H1 (cell line): ENCODE results near the gene SLC24A4. TPM values are rescaled to one million over a fixed set of nuclear protein-coding genes. Genes with fewer than 3 reads are reported as not detected.

Experiments used
- CTCF ChIA-PET: fragments of 300-600 bp; sonication (Branson Sonifier 250); formaldehyde crosslinking; loops from one replicate; lab custom pipeline; 2021; ENCODE audit not compliant: partially characterized antibody; lab: Charles Lee
- POLR2A ChIA-PET: fragments of 300-600 bp; sonication (Branson Sonifier 250); formaldehyde crosslinking; loops from one replicate; lab custom pipeline; 2021; ENCODE audit warnings: inconsistent platforms; ENCODE audit not compliant: partially characterized antibody; lab: Charles Lee
- DNase-seq, 2 experiments: peaks; one replicate each; pipeline versions ENCODE4 v3.0.0 to v3.0.0-alpha.2; 2010 to 2022; ENCODE audit warnings: low spot score in 2 of 2, low read depth in 1 of 2, mixed read lengths in 1 of 2
- FAIRE-seq: peaks from 2 replicates; lab custom pipeline; 2011; peaks lifted over from hg19 to GRCh38; lab: Jason Lieb, UNC
- H2AFZ ChIP-seq: 2 replicates; pipeline ENCODE4 v1.8.1; 2012; ENCODE audit warnings: low read length, inconsistent platforms
- H2AK5ac ChIP-seq: 2 replicates; pipeline ENCODE4 v1.6.1; 2013; ENCODE audit warnings: low read depth, low read length
- H2BK120ac ChIP-seq: replicated peaks from 2 replicates; pipeline ENCODE3; 2013; ENCODE audit warnings: low read depth, low read length, inconsistent platforms
- H2BK12ac ChIP-seq: 2 replicates; pipeline ENCODE4 v1.6.1; 2013; ENCODE audit warnings: low read depth, low read length
- H2BK15ac ChIP-seq: 2 replicates; pipeline ENCODE4 v1.6.1; 2013; ENCODE audit warnings: low read length
- H2BK20ac ChIP-seq: 2 replicates; pipeline ENCODE4 v1.6.1; 2013; ENCODE audit warnings: low read length
- H2BK5ac ChIP-seq: 2 replicates; pipeline ENCODE4 v1.6.1; 2013; ENCODE audit warnings: low read depth, low read length
- H3K14ac ChIP-seq: 2 replicates; pipeline ENCODE4 v1.6.1; 2013; ENCODE audit warnings: inconsistent platforms; ENCODE audit not compliant: insufficient read length
- H3K18ac ChIP-seq: 2 replicates; pipeline ENCODE4 v1.6.1; 2013; ENCODE audit warnings: low read length; ENCODE audit errors: extremely low read depth
- H3K23ac ChIP-seq: 2 replicates; pipeline ENCODE4 v1.6.1; 2013; ENCODE audit warnings: inconsistent platforms; ENCODE audit not compliant: insufficient read length
- H3K23me2 ChIP-seq: 2 replicates; pipeline ENCODE4 v1.6.1; 2013; ENCODE audit warnings: low read depth, low read length
- H3K27ac ChIP-seq: 2 replicates; pipeline ENCODE4 v1.6.1; 2011; ENCODE audit warnings: low read depth, low read length, inconsistent platforms
- H3K27me3 ChIP-seq, 4 experiments: replicated peaks in 1 of 4; 1 replicate in 1 of 4; 2 replicates in 3 of 4; pipeline versions ENCODE4 v1.6.1 to v1.8.1; 2011 to 2013; ENCODE audit warnings: low read length in 3 of 4, mild to moderate bottlenecking in 3 of 4, inconsistent platforms in 2 of 4, mixed read lengths in 2 of 4, moderate library complexity in 1 of 4; ENCODE audit not compliant: control insufficient read depth in 3 of 4, insufficient read depth in 3 of 4; ENCODE audit errors: extremely low read depth in 1 of 4
- H3K36me3 ChIP-seq, 4 experiments: 2 replicates each; pipeline versions ENCODE4 v1.6.1 to v1.8.1; 2011 to 2013; ENCODE audit warnings: mild to moderate bottlenecking in 4 of 4, low read length in 3 of 4, moderate library complexity in 2 of 4, control low read depth in 1 of 4, inconsistent platforms in 1 of 4; ENCODE audit not compliant: insufficient read depth in 4 of 4, control insufficient read depth in 2 of 4
- H3K4ac ChIP-seq: replicated peaks from 2 replicates; pipeline ENCODE3; 2013; ENCODE audit warnings: low read length, low read depth, mixed read lengths, inconsistent platforms; ENCODE audit not compliant: insufficient read length
- H3K4me1 ChIP-seq, 4 experiments: replicated peaks in 1 of 4; 1 replicate in 1 of 4; 2 replicates in 3 of 4; pipeline versions ENCODE4 v1.6.1 to v1.8.1; 2011 to 2013; ENCODE audit warnings: low read length in 3 of 4, inconsistent platforms in 2 of 4, mixed read lengths in 1 of 4; ENCODE audit not compliant: insufficient read depth in 4 of 4, control insufficient read depth in 3 of 4
- H3K4me2 ChIP-seq, 2 experiments: 2 replicates each; pipeline versions ENCODE4 v1.6.1 to v1.8.1; 2011 to 2013; ENCODE audit warnings: low read depth in 2 of 2, low read length in 2 of 2, control low read depth in 1 of 2, inconsistent platforms in 1 of 2, mild to moderate bottlenecking in 1 of 2; ENCODE audit not compliant: insufficient read depth in 1 of 2
- H3K4me3 ChIP-seq, 4 experiments: fragments of 200-600, 300-600 bp in 1 of 4; sonication (generic), shearing (Covaris generic), sonication (Bioruptor Twin) in 1 of 4; 2 replicates each; pipeline versions ENCODE4 v1.5.1 to v1.8.1; 2011 to 2016; ENCODE audit warnings: low read length in 4 of 4, low read depth in 3 of 4, control low read depth in 2 of 4, inconsistent platforms in 2 of 4, mild to moderate bottlenecking in 2 of 4, mixed read lengths in 1 of 4, moderate library complexity in 1 of 4; ENCODE audit not compliant: insufficient read depth in 2 of 4; ENCODE audit errors: extremely low read depth in 1 of 4
- H3K56ac ChIP-seq: replicated peaks from 2 replicates; pipeline ENCODE3; 2013; ENCODE audit warnings: low read depth, mild to moderate bottlenecking, mixed read lengths, low read length, inconsistent platforms; ENCODE audit not compliant: insufficient read length
- H3K79me1 ChIP-seq: 2 replicates; pipeline ENCODE4 v1.6.1; 2013; ENCODE audit warnings: low read depth, low read length, control low read depth
- H3K79me2 ChIP-seq, 2 experiments: 2 replicates each; pipeline versions ENCODE4 v1.6.1 to v1.8.1; 2012 to 2013; ENCODE audit warnings: low read length in 2 of 2, mild to moderate bottlenecking in 2 of 2, inconsistent platforms in 1 of 2; ENCODE audit not compliant: insufficient read depth in 2 of 2, control insufficient read depth in 1 of 2
- H3K9ac ChIP-seq, 4 experiments: replicated peaks in 1 of 4; 1 replicate in 1 of 4; 2 replicates in 3 of 4; pipeline versions ENCODE4 v1.6.1 to v1.8.1; 2011 to 2013; ENCODE audit warnings: low read depth in 3 of 4, low read length in 3 of 4, control low read depth in 2 of 4, mild to moderate bottlenecking in 2 of 4, moderate library complexity in 2 of 4, inconsistent platforms in 1 of 4; ENCODE audit errors: extremely low read depth in 1 of 4
- H3K9me3 ChIP-seq, 2 experiments: 2 replicates each; pipeline versions ENCODE4 v1.6.1 to v1.8.1; 2012 to 2013; ENCODE audit warnings: mild to moderate bottlenecking in 2 of 2, moderate library complexity in 2 of 2, control low read depth in 1 of 2, inconsistent platforms in 1 of 2, low read depth in 1 of 2, low read length in 1 of 2, mixed read lengths in 1 of 2; ENCODE audit not compliant: insufficient read depth in 2 of 2
- H4K20me1 ChIP-seq, 2 experiments: replicated peaks in 1 of 2; 2 replicates each; pipeline versions ENCODE3 to v1.8.1; 2011 to 2013; ENCODE audit warnings: inconsistent platforms in 2 of 2, low read length in 2 of 2, mild to moderate bottlenecking in 1 of 2; ENCODE audit not compliant: insufficient read depth in 2 of 2, control insufficient read depth in 1 of 2
- H4K5ac ChIP-seq: 2 replicates; pipeline ENCODE4 v1.6.1; 2013; ENCODE audit warnings: low read length, low read depth, mixed read lengths, inconsistent platforms; ENCODE audit not compliant: insufficient read length
- H4K8ac ChIP-seq: 2 replicates; pipeline ENCODE4 v1.8.0; 2013; ENCODE audit warnings: mild to moderate bottlenecking, moderate library complexity, low read length, inconsistent platforms; ENCODE audit not compliant: insufficient read depth; ENCODE audit errors: extremely low read depth
- H4K91ac ChIP-seq: replicated peaks from 2 replicates; pipeline ENCODE3; 2013; ENCODE audit warnings: low read length, mixed read lengths, inconsistent platforms; ENCODE audit not compliant: insufficient read length
- CBX8 ChIP-seq: fragments of 300-800, 300-1000 bp; sonication (generic); IDR thresholded peaks from 2 replicates; pipeline ENCODE4 v1.7.1; 2016; ENCODE audit warnings: low read depth, low read length, borderline replicate concordance
- MAX ChIP-seq: IDR thresholded peaks from 2 replicates; pipeline ENCODE4 v1.6.1; 2012; ENCODE audit warnings: inconsistent platforms
- WGBS, 2 experiments: shearing (Covaris generic) in 1 of 2; methylation state at CpG; one replicate each; pipeline versions ENCODE4 v1.1.6 to v1.1.7; 2013 to 2015; ENCODE audit warnings: low lambda C conversion rate in 2 of 2, mixed read lengths in 2 of 2, inconsistent platforms in 1 of 2, low coverage in 1 of 2, missing lambda C conversion rate in 1 of 2; ENCODE audit not compliant: insufficient replicate concordance in 2 of 2, insufficient coverage in 1 of 2, insufficient read length in 1 of 2; ENCODE audit errors: extremely low coverage in 1 of 2, missing lambda C conversion rate in 1 of 2; 5-methylcytosine and 5-hydroxymethylcytosine counted together
- polyA plus RNA-seq, 7 experiments: library from polyadenylated mRNA; depleted of rRNA in 3 of 7; stranded (reverse) in 5 of 7; unstranded in 2 of 7; fragments of >200 nt in 5 of 7; fragments of 200-250 nt in 2 of 7; gene quantifications; 1 replicate in 5 of 7; 2 replicates in 1 of 7; 4 replicates in 1 of 7; pipeline versions ENCODE4 v1.2.1 to v1.2.3, GENCODE V29; 2011 to 2013; ENCODE audit warnings: missing spikeins in 2 of 7, mixed read lengths in 2 of 7
- total RNA-seq: library from RNA; stranded (reverse); fragmentation: NEBNext Ultra II Directional; extraction: Animal tissue kit (Norgen Biotek cat#: 25700); gene quantifications from 2 replicates; pipeline ENCODE4 v1.2.1, GENCODE V29; 2021

Gene SLC24A4
- total and polyA plus RNA-seq, 2 of the 8 experiments (the other 6 are each of a cell fraction or from before 2014, with no cell fraction given), result 0.27 to 0.89 TPM

- H3K27me3 ChIP-seq, result no peaks in the 10 kb centered on the region
- H3K18ac ChIP-seq, result no peak overlapping the region
- no peak overlapping the region; the same call in 1 of the 2 replicates for H4K8ac ChIP-seq
- no peak overlapping the region for H4K91ac ChIP-seq
- no peak overlapping the region for H3K4ac ChIP-seq
- H3K27ac ChIP-seq, result no peak overlapping the region
- no peak overlapping the region for H2BK20ac ChIP-seq
- H2BK12ac ChIP-seq, result no peak overlapping the region
- ChIA-PET POLR2A (no interaction called here), CTCF (no interaction called here)
- no peak overlapping the region for H4K5ac ChIP-seq
- H2AK5ac ChIP-seq, result no peak overlapping the region
- H3K36me3 ChIP-seq, result no peaks in the 10 kb centered on the region
- no peak overlapping the region for H3K4me2 ChIP-seq
- DNase-seq (no peak), FAIRE-seq (no peak)
- no peak overlapping the region for H3K4me3 ChIP-seq
- H2BK15ac ChIP-seq, result no peak overlapping the region
- TF ChIP-seq MAX (peak; percentile 23; the same call in 1 of the 2 replicates), CBX8 (no peak)
- H3K9ac ChIP-seq, result no peak overlapping the region
- no peak overlapping the region for H2BK120ac ChIP-seq
- no peak overlapping the region for H2AFZ ChIP-seq
- no peak overlapping the region for H3K14ac ChIP-seq
- H3K79me1 ChIP-seq, result no peaks in the 10 kb centered on the region
- H3K9me3 ChIP-seq, result no peaks in the 10 kb centered on the region
- no peaks in the 10 kb centered on the region for H4K20me1 ChIP-seq
- 90% methylated on average over 12 of the region's 14 CpGs; no CpG with 5 or more reads in 1 of the 2 experiments for WGBS, 2 experiments
- no peaks in the 10 kb centered on the region for H3K23me2 ChIP-seq
- no peak overlapping the region for H3K56ac ChIP-seq
- no peak overlapping the region for H3K23ac ChIP-seq
- H2BK5ac ChIP-seq, result no peak overlapping the region
- H3K79me2 ChIP-seq, result no peaks in the 10 kb centered on the region
- H3K4me1 ChIP-seq, result no peaks in the 10 kb centered on the region
Observed at GRCh38 chr14:92527721-92528120, 204.8 kb downstream of the SLC24A4 start.
